HG03060 (cell line): ENCODE measurements around the gene SARNP.

Experiments
- ATAC-seq: cut with Tn5 transposase; IDR thresholded peaks from one replicate; pipeline ENCODE4 v1.9.1; 2021; ENCODE audit warnings: low read depth, moderate number of reproducible peaks; ENCODE audit not compliant: unreplicated experiment

Gene SARNP

DNA sequence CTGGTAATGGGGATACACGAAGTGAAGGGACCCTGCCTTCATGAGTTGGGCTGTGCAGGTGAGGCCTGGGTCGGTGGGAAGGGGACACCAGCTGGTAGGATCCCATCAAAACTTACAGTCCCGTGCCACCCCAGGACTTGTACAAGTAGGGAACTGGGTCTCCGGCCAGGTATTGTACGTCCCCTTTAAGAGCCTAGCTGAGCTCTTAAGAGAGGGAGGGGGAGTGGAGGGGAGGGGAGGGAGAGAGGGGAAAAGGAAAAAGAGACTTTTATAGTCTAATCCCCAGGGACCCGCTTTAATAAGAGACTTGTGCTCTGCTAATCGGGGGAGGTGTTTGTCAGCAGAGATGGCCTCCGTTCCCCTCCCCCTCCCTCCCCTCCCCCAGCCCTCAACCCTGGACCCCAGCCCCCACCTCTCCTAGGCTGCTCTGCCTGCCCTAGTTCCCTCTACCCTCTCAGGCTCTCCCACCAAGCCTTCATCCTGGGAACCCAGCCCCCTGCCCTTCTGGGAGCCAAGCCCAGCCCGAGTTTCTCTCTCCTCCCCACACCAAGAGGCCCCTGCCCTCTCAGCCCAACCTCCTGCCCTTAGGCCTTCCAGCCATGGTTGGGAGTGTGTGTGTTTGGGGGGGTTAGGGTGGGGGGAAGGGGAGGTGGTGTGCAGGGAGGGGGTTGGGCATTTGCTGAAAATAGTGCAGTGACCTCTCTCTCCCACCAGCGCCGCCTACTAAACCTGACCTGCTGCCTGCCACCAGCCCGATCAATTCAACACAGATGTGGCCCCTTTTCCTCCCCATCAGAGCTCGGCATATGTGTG is 72.0 kb downstream of the SARNP start:
- ATAC-seq: no peak

DNA sequence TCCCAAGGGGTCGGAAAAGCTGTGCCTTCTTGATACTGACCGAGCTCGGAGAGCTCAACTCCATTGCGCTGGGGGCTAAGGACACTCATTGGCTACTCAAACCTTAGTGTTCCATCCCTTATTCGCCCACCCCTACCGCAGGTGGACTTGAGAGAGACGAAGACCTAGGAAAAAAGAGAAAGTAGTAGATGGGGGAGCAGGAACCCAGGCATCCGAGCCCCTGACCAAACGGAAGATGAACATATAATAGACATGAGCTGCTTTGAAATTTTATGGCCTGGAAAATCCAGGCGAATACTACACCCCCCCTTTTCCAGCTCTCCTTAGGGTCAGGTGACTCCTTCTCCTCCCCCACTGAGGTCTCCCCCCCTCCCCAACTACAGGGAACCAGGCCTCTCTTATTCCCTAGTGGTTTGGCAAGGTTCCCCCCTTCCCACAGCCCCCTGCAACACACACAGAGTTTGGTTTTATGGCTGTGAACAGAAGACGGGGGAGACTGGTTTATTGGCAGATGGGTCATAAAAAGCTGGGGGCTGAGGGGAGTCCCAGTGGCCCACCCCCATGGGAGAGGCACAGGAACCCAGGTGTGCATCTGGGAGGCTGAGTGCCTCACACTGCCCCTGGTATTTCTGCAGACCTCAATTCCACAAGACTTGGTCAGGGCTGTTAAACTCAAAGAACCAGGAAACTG is 73.0 kb downstream of the SARNP start:
- ATAC-seq: no peak

DNA sequence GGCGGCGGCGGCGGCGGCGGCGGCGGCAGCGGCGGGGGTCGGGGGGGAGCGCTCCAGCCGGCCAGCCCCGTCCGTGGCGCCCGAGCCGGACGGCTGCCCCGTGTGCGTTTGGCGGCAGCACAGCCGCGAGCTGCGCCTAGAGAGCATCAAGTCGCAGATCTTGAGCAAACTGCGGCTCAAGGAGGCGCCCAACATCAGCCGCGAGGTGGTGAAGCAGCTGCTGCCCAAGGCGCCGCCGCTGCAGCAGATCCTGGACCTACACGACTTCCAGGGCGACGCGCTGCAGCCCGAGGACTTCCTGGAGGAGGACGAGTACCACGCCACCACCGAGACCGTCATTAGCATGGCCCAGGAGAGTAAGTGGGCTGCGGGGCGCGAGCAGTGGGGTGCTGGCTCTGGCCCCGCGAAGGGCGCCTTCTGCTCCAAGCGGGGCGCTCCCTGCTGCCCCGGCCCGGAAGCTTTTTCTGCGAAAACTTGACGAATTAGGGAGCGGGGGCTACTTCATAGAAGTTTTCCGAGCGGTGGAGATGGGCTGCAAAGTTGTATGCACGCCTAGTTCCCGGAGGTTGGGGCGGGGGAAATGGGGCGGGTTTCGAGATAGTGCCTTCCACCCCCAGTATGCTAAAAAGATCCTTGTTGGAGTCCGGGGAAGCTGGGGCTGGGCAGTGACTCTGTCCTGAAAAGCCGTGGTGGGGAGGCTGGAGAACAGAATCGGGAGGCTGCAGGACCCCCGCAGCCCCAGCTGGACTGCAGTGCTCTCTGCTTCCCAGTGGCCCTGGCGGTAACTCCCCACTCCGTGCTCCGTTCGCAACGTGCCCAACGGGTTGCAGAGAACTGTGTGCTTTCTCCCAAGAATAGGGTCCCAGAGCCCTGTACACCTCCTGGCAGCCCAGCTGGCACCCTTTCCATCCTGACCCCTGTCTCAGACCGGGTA is 73.9 kb downstream of the SARNP start:
- no peak for ATAC-seq

DNA sequence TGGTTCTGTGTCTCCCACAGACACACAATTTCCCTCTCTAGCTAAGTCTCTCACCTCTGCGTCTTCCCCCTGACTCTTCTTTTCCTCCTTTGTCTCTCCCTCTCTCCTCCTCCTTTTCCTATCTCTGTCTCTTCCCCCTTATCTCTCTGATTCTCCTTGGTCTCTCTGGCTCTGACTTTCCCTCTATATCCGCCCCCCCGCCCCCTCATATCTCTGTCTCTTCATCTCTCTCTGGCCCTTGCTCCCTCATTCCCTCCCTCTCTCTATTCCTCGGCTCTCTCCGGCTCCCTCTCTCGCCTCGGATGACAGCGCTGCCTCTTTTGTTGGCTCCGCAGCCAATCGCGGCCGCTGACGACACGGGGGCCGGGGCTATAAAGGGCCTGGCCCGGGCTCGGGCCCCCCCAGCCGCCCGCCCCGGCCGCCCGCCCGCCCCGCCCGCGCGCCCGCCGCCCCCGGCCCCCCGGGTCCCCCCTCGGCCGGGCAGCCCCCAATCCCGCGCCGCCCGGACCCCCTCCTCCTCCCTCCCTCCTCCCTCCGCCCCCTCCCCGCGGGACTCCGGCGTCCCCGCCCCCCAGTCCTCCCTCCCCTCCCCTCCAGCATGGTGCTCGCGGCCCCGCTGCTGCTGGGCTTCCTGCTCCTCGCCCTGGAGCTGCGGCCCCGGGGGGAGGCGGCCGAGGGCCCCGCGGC is 74.7 kb downstream of the SARNP start, which contains the start of gene GDF11:
Gene GDF11 (plus strand): TSS at position 404 of the 687 bp plus-strand sequence. CDS start 195 bp downstream, at position 599.
- no peak for ATAC-seq

DNA sequence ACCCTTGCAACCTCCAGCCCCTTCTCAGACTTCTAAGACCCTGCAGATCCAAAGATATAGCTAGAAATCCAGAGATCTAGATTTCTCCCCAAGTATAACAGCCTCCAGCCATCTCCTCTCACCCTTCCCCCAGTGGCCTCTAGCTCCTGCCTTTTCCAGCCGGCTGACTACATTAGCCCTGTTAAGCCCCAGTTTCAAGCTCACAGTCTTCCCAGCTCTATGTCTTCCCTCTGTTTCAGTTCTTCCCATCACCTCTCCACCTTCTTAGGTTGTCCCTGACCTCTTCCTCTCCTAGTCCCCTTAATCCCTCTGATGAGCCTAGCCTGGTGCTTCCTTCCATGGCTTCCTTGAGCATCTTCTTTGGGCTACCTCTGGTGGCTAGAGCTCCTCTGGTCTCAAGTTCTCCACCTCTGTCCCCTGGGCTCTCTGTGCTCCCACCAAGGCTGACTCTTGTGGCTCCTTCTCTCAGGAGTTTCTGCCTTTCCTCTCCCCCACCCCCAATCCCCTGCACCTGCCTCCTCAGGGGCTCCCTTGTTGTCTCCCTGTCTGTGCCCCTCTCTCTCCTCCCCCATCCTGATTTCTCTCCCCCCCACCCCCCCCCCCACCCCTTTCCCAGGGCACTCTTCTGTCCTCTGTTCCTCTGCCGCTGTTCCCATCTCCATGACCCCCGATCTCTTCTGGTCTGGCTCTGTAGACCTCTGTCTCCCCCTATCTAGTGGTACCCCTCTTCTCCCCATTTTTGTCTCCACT is 75.4 kb downstream of the SARNP start:
- ATAC-seq: no peak

DNA sequence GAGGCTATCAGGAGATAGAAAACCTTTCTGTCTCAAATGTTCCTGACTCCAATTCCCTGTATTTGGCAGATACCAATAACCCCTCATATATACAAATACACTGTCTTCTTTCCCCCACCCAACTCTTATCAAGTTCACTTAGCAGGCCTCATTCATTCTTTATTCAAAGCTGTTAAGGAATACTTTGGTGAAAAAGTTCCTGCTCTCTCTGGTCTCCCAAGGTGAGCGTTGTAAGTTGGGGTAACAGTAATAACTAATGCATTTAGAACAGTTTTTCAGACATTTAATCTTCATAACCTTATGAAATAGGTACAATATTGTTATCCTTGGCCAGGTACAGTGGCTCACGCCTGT is 78.5 kb downstream of the SARNP start:
- ATAC-seq: no peak

DNA sequence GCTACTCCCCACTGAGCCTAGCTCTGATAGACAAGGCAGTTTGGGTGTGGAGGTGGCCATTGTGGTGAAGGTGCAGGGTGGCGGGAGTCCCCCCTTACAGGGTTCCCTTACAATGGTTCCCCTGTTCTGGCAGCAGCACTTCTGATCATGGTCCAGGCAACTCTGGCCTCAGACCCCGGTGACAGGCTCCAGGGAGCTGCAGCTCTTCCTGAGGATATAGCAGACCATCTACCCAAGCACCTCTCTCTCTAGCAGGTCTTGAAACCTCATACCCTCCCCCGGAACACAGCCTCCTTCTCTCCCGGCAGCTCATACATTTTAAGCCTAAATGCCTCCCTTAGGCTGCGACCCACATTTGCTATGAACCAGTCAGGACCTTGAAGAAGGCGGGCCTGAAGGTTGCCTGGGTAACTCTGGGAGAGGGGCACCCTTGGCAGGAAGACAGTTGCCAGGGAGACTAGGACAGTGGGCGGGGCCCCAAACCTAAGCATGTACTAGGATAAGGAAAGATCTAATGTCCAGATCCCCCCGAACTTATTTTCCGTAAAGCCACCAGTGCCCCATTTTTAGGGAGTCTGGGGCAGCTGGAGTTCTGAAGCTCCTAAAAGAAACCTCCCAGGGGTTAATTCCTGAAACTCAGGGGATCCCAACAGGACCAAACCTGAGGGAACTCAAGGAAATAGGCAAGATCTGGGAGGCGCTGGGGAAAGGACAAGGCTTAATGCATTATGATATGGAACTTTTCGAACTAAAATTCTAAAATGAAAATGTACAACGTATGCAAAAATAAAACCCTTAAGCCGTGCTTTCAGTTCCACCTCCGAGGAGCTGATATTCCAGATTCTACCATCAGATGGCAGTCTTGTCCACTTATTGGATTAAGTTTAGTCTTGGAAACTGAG is 79.2 kb downstream of the SARNP start:
- ATAC-seq: peak; percentile 58

DNA sequence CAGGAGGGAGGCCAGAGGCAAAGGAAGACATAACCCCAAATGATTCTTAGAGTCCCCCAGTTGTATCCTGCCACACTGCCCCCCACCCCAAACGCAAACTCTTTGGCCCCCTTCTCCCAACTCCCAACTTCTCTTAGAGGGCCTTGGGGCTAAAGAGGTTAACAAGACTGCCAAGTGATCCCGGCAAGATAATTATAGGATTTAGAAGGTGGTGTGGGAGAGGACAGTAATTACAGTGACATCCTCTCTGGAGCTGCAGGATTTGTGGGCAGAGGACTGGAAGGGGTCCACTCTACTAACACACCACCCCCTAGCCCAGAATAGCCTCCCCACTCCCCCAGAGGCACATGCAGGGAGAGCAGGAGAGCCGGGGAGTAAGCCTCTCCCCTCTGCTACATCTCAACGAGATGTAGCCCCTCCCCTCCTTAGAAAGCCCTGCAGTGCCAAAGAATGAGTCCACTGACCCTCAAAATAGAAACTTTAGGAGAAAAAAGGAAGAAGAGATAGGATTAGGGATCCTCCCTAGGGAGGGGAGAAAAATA is 79.9 kb downstream of the SARNP start:
- ATAC-seq: no peak

DNA sequence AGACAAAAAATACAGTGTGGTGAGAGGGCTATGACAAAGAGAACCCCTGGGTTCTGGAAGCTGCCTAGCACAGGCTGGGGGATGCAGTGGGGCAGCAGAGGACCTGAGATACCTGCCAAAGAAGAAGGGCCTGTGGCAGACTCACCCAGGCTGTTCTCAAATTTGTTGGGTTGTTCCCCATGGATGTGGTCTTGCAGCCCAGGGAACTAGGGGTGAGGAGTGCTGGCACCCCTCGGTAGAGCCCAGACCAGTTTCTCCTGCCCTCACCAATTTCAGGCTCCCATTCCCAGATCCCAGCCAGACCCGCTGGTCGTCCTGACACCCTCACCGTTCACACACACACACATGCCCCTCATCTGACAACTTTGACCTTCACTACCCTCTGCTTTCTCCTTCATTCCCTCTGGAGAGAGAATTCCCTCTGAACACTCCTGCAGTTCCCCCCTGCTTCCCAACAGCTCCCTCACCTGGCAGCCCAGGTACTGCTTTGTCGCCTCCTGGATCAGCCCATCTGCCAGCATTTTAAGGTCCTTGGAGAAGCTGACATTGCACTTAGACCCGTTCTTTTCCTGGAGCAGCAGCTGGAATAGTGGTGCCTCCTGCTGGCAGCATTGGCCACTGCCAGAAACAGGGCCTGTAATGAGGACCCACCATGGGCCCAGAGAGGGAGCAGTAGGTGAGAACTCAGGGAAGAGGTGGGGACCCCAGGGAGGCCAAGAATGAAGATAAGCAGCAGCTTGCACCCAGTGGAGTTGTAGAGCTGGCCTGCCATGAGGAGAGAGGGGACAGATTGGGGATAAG is 80.5 kb downstream of the SARNP start:
- ATAC-seq: no peak

DNA sequence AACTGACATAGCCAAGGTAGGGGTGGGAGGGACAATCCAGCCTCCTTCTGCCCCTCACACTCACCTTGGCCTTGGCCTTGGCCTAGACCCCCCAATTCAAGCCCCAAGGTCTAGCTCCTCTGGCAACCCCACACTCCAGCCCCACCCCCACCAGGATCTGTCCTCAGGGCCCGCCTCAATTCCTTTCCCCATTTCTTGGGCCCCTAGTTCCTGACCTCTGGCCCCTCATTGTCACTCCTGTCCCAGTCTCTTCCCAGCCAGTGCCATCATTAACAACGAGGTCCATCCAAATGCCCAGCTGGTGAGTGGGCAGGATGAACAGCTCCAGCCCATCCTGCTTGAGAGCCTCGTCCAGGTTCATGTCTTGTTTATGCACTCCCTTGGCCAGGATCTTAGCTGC is 81.4 kb downstream of the SARNP start:
- ATAC-seq: no peak

DNA sequence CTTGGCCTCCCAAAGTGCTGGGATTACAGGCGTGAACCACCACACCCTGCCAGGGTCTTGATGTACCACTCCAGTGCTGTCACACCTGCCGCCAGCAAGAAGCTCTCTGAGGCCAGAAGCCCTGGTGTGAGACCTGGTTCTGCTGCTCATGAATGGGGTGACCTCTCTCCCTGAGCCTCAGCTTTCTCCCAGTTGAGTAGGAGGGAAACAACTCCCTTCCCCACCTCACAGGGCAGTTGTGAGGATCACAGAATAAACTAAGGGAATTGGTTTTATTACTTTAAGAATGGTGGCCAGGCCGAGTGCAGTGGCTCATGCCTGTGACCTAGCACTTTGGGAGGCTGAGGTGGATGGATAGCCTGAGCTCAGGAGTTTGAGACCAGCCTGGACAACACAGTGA is 82.9 kb downstream of the SARNP start:
- ATAC-seq: no peak

DNA sequence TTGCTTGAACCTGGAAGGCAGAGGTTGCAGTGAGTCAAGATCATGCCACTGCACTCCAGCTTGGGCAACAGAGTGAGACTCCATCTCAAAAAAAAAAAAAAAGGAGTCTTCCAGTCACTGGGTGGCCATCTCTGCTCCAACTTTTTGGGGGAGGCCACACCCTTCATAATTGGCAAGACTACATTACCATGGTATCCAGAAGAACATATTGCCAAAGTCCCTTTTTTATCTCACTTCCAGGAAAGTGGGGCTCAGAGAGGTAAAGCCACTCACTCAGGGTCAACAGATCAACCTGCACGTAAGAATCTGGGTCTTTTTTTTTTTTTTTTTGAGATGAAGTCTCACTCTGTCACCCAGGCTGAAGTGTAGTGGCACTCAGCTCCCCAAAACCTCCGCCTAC is 83.7 kb downstream of the SARNP start:
- no peak for ATAC-seq

DNA sequence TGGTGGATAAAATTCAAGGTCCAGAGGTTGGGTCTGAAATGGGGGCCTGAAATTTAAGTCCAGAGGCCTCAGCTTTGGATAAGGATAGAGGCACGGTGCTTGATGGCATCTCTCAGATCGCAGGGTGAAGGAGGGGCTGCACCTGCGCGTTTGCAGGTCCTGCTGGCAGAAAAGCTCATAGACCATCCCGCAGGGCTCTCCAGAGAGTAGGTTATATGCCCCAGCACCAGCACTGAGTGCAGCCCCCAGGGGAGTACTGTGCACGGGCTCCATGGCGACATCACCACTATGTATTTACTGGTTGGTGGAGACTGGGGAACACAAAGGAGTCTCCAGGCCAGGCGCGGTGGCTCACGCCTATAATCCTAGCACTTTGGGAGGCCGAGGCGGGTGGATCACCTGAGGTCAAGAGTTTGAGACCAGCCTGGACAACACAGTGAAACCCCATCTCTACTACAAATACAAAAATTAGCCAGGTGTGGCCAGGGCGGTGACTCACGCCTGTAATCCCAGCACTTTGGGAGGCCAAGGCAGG is 84.4 kb downstream of the SARNP start:
- ATAC-seq: no peak

DNA sequence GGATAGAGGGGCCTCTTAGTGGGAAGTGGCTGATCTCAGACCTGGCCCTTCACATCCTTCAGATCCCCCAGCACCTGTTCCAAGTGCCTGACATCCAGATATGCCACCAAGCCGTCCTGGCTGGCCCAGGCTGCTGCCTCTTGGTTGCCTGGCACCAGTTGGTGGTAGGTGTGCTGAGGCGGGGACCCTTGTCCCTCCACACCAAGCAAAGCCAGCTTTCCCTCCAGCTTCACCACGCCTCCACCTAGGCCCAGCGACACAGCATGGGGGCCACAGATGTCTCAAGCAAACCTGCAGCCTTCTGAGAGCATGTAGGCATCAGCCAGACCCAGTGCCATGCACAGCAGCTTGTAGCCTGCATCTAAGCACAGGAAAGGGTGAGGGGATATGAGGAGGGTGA is 85.2 kb downstream of the SARNP start:
- ATAC-seq: no peak

DNA sequence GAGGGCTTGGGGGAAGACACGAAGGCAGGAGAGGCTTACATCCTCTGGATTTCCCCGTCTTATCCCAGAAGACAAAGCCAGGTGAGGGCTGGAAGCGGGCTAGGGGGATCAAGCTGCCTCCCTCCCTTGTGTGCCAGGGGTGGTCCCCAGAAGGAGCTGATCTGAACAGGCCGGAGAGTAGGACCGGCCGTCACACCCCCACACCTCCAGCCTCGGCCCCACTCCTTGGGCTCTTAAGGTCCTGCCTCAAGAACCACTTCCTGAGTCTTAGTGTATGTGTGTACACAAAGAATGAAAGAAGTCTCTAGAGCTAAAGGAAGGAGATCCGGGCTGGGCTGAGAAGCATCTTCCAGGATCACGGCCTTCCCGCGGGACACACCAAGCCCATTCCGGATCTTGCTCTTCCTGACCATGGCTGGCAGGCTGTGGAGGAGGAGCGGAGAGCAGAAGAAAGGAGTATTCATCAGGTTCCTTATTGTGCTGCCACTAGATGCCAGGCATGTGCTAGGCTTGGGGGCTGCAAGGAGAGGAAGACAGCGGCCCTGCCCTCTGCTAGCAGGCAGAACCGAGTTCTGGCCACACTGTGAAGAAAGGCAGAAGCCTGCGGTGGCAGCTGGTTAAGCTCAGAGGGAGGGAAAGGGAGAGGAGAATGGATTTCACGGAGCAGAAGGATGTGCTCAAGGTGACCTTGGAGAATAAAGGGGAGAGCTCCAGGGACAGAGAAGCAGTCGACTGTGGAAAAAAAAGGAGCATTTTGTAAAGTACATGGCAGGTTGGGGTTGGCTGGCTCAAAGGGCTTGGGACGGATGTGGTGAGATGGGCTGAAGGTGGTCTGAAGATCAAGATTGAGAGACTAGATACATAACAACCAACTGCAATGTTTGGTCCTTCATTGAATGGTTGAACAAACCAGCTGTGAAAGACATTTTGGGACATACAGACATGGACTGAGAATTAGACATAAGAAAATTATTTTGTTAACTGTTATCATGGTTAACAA is 87.4 kb downstream of the SARNP start:
- ATAC-seq: peak; percentile 28
